ENCODE data around the gene ZNFX1. TPM values are rescaled to one million over a fixed set of nuclear protein-coding genes. Genes with fewer than 3 reads are reported as not detected.

The ZNFX1 gene
- total and polyA plus RNA-seq, 9 of the 15 experiments (the other 6 are each of a cell fraction or from before 2014, with no cell fraction given), result 3.8 to 13.8 (median 10.3) TPM

- in situ Hi-C loops (cut with MboI) (no loop called here), intact Hi-C loops (cut with micrococcal nuclease) (no loop called here)
- peak in 1 of 4 experiments; percentile 14 for DNase-seq (ENCODE audit: extremely low read depth in 1 of 4, low spot score in 3 of 4)
- Histone ChIP-seq H3K4me2 (ENCODE audit: insufficient read depth, low read length) (no peak overlapping the region), H3K9ac (ENCODE audit: insufficient read depth in 1 of 2, low read depth in 2 of 2, low read length in 2 of 2) (peak overlapping the region in 1 of 2 experiments; percentile 71; a peak in 2 of 4 replicates), H2AFZ (ENCODE audit: low read depth, low read length) (no peak overlapping the region), H3K36me3 (ENCODE audit: control insufficient read depth, insufficient read depth, low read length) (peaks cover 84% of the 10 kb centered on the region; the same call in 2 of the 3 replicates), H3K9me3 (replicated peaks; ENCODE audit: control insufficient read depth, insufficient read depth, low read depth, low read length) (no peaks in the 10 kb centered on the region), H3K79me2 (ENCODE audit: control insufficient read depth, insufficient read depth, low read length) (no peaks in the 10 kb centered on the region), H3K9me1 (ENCODE audit: control insufficient read depth, insufficient read depth, low read length) (no peaks in the 10 kb centered on the region), H3K4me1 (replicated peaks in 1 of 2; ENCODE audit: control insufficient read depth in 2 of 2, insufficient read depth in 2 of 2, low read length in 2 of 2) (peaks cover 0 to 4% of the 10 kb centered on the region in 2 experiments; a peak in 1 of 5 replicates), H3K27me3 (ENCODE audit: control insufficient read depth in 2 of 2, insufficient read depth in 2 of 2, low read length in 2 of 2) (no peaks in the 10 kb centered on the region), H3K4me3 (no peak overlapping the region), H4K20me1 (replicated peaks; ENCODE audit: control insufficient read depth, insufficient read depth, low read length) (no peaks in the 10 kb centered on the region), H3K27ac (ENCODE audit: extremely low read depth, low read depth, low read length) (no peak overlapping the region)
- TF ChIP-seq ZNF12 (CRISPR knock-in tag; IDR thresholded peaks at IDR 0.05) (no peak), RBFOX2 (IDR thresholded peaks at IDR 0.05; ENCODE audit: low read depth, low read length) (peak; percentile 18; the same call in 1 of the 2 replicates)
- CTCF ChIA-PET (ENCODE audit: low intra/inter-chr PET ratio), result no interaction called here
- ATAC-seq, result no peak
- POLR2A ChIA-PET, result interaction anchor here (0.6 to 1.8 kb wide), 3 partner anchors 14 to 34 kb away, joined by 3 to 5 read pairs (median 4); no protein-coding TSS in a partner anchor
- FAIRE-seq, result no peak
- WGBS (ENCODE audit: insufficient coverage, low coverage, missing lambda C conversion rate), result 97% methylated on average over 7 of the region's 10 CpGs
- no TSS peak for BruUV-seq (replicated peaks)
Measured at GRCh38 chr20:49230021-49230420, 47.8 kb downstream of the ZNFX1 start.

- BruUV-seq (replicated peaks), result no TSS peak
- intact Hi-C loops (cut with micrococcal nuclease), result no loop called here
- Histone ChIP-seq H3K9ac (ENCODE audit: insufficient read depth in 1 of 2, low read depth in 2 of 2, low read length in 2 of 2) (no peak overlapping the region), H3K27ac (ENCODE audit: extremely low read depth, low read depth, low read length) (no peak overlapping the region), H3K4me1 (replicated peaks in 1 of 2; ENCODE audit: control insufficient read depth in 2 of 2, insufficient read depth in 2 of 2, low read length in 2 of 2) (peaks cover 0 to 4% of the 10 kb centered on the region in 2 experiments; a peak in 1 of 5 replicates), H3K27me3 (ENCODE audit: control insufficient read depth in 2 of 2, insufficient read depth in 2 of 2, low read length in 2 of 2) (no peaks in the 10 kb centered on the region), H3K4me3 (no peak overlapping the region), H3K9me1 (ENCODE audit: control insufficient read depth, insufficient read depth, low read length) (no peaks in the 10 kb centered on the region), H3K79me2 (ENCODE audit: control insufficient read depth, insufficient read depth, low read length) (no peaks in the 10 kb centered on the region), H3K4me2 (ENCODE audit: insufficient read depth, low read length) (no peak overlapping the region), H3K36me3 (ENCODE audit: control insufficient read depth, insufficient read depth, low read length) (peaks cover 84% of the 10 kb centered on the region), H3K9me3 (replicated peaks; ENCODE audit: control insufficient read depth, insufficient read depth, low read depth, low read length) (no peaks in the 10 kb centered on the region), H4K20me1 (replicated peaks; ENCODE audit: control insufficient read depth, insufficient read depth, low read length) (no peaks in the 10 kb centered on the region), H2AFZ (ENCODE audit: low read depth, low read length) (no peak overlapping the region)
- in situ Hi-C loops (cut with MboI), result no loop called here
- POLR2A ChIA-PET, result no interaction called here
- ATAC-seq (no peak), DNase-seq (ENCODE audit: extremely low read depth in 1 of 4, low spot score in 3 of 4) (no peak), FAIRE-seq (no peak)
- CTCF ChIA-PET (ENCODE audit: low intra/inter-chr PET ratio), result no interaction called here
- 79% methylated on average over 2 of the region's 2 CpGs for WGBS (ENCODE audit: insufficient coverage, low coverage, missing lambda C conversion rate)
- TF ChIP-seq POLR3A (IDR thresholded peaks at IDR 0.05; ENCODE audit: borderline replicate concordance, extremely low read depth, insufficient read depth, insufficient read length) (no peak), FOXO4 (CRISPR knock-in tag; IDR thresholded peaks at IDR 0.05) (no peak), ZFP36 (IDR thresholded peaks at IDR 0.05; ENCODE audit: low read depth, low read length, partially characterized antibody) (no peak), MAFK (IDR thresholded peaks at IDR 0.05; ENCODE audit: low read length) (no peak), HOMEZ (CRISPR knock-in tag; IDR thresholded peaks at IDR 0.05) (no peak), ZSCAN29 (IDR thresholded peaks at IDR 0.05) (no peak), BCL6 (CRISPR knock-in tag; IDR thresholded peaks at IDR 0.05) (no peak), NCOR1 (IDR thresholded peaks at IDR 0.05) (no peak), HNRNPL (IDR thresholded peaks at IDR 0.05; ENCODE audit: low read depth, low read length) (no peak), CHD4 (IDR thresholded peaks at IDR 0.05; ENCODE audit: insufficient read depth, insufficient replicate concordance, low read depth, low read length, poor library complexity, severe bottlenecking) (no peak), PCBP2 (IDR thresholded peaks at IDR 0.05; ENCODE audit: low read depth, low read length, poor library complexity, severe bottlenecking) (no peak)
Measured at GRCh38 chr20:49229381-49229780, 48.5 kb downstream of the ZNFX1 start.
